C4-2B (cell line): ENCODE data around the gene MCM9.

Experiments used
- CTCF ChIP-seq: fragments of 450-650 bp; conservative IDR thresholded peaks from 2 replicates; pipeline ENCODE4 v1.5.1; 2017; ENCODE audit warnings: mild to moderate bottlenecking
- ZFX ChIP-seq: fragments of 450-650 bp; IDR thresholded peaks from 2 replicates; pipeline ENCODE4 v1.6.1; 2017

- TF ChIP-seq CTCF (peak; percentile 85), ZFX (no peak)
These were observed 134.4 kb downstream of the MCM9 start for GRCh38 chr6:118800394-118801071.
